Cardiac septum (tissue), 1 donor: Measurements from ENCODE around the gene GCH1. TPM values are rescaled to one million over a fixed set of nuclear protein-coding genes. Genes with fewer than 3 reads are reported as not detected.
"Not testable (repeated sequence)": the region's sequence is repeated elsewhere in the genome, so short reads cannot be mapped to it uniquely, and the experiment has no call there.

ENCODE experiments used
- DNase-seq: peaks from one replicate; pipeline ENCODE4 v3.0.0-alpha.2; 2020; ENCODE audit warnings: low spot score
- intact Hi-C: fragments of 100-400 bp; cut with DNase I; formaldehyde crosslinking; loops from one replicate; pipeline ENCODE4 v1.14.0; 2022
- total RNA-seq: library from RNA; stranded (reverse); fragmentation: NEBNext Ultra II Directional; extraction: Animal tissue kit (Norgen Biotek cat#: 25700); gene quantifications from one replicate; pipeline ENCODE4 v1.2.1, GENCODE V29; 2021
- donor health status: DM: no; HTN: no; CAD: no.

GCH1 gene
- total RNA-seq, 1 donor from 2014 or later: 2.6 TPM

- intact Hi-C loops: no loop called here
- no peak for DNase-seq
Measured at GRCh38 chr14:54877015-54877702, 25.5 kb downstream of the GCH1 start.

- intact Hi-C loops, DNase-seq: not testable (repeated sequence)
Measured at GRCh38 chr14:54875648-54876047, 27.0 kb downstream of the GCH1 start.

GRCh38 chr14:54870154-54871090 lies 32.2 kb downstream of the GCH1 start:
- DNase-seq, intact Hi-C loops: not testable (repeated sequence)

- intact Hi-C loops: loop anchor here (5.0 kb wide), 1 partner anchor 35 kb away; the partner anchor contains the start of gene GCH1
- no peak for DNase-seq
Measured at GRCh38 chr14:54867011-54867410, 35.6 kb downstream of the GCH1 start.

- no peak for DNase-seq
- intact Hi-C loops: loop anchor here (5.0 kb wide), 1 partner anchor 36 kb away; the partner anchor contains the start of gene GCH1
Measured at GRCh38 chr14:54866588-54866987, 36.0 kb downstream of the GCH1 start.

- intact Hi-C loops: no loop called here
- DNase-seq: no peak
Measured at GRCh38 chr14:54864526-54864925, 38.1 kb downstream of the GCH1 start.

GRCh38 chr14:54857830-54858269 lies 44.8 kb downstream of the GCH1 start:
- intact Hi-C loops: no loop called here
- no peak for DNase-seq

GRCh38 chr14:54856152-54856551 lies 46.5 kb downstream of the GCH1 start:
- no peak for DNase-seq
- intact Hi-C loops: no loop called here

GRCh38 chr14:54854181-54854580 lies 48.4 kb downstream of the GCH1 start:
- intact Hi-C loops: no loop called here
- DNase-seq: no peak

- intact Hi-C loops: no loop called here
- DNase-seq: no peak
Measured at GRCh38 chr14:54853339-54853738, 49.3 kb downstream of the GCH1 start.

GRCh38 chr14:54852215-54852614 lies 50.4 kb downstream of the GCH1 start:
- no peak for DNase-seq
- intact Hi-C loops: no loop called here

GRCh38 chr14:54848910-54849309 lies 53.7 kb downstream of the GCH1 start:
- intact Hi-C loops: no loop called here
- no peak for DNase-seq

- DNase-seq: no peak
- intact Hi-C loops: no loop called here
Measured at GRCh38 chr14:54845641-54846040, 57.0 kb downstream of the GCH1 start.

GRCh38 chr14:54844479-54844878 lies 58.1 kb downstream of the GCH1 start:
- intact Hi-C loops: no loop called here
- DNase-seq: no peak

- no peak for DNase-seq
- intact Hi-C loops: no loop called here
Measured at GRCh38 chr14:54840798-54841197, 61.8 kb downstream of the GCH1 start.

GRCh38 chr14:54840336-54840735 lies 62.3 kb downstream of the GCH1 start:
- intact Hi-C loops: no loop called here
- DNase-seq: no peak

GRCh38 chr14:54839701-54840119 lies 62.9 kb downstream of the GCH1 start:
- no peak for DNase-seq
- intact Hi-C loops: no loop called here

GRCh38 chr14:54838931-54839512 lies 63.6 kb downstream of the GCH1 start:
- intact Hi-C loops: no loop called here
- no peak for DNase-seq

- intact Hi-C loops: no loop called here
Measured at GRCh38 chr14:54837508-54838149, 65.0 kb downstream of the GCH1 start.

GRCh38 chr14:54836231-54836630 lies 66.4 kb downstream of the GCH1 start:
- DNase-seq: no peak
- intact Hi-C loops: no loop called here

More at GRCh38 chr14:54837508-54838149, 65.0 kb downstream of the GCH1 start:
- DNase-seq: no peak
